Neutrophil (primary cell): Measurements from ENCODE around the gene CCT8.

Experiments used
- H3K27ac ChIP-seq: fragments of 200-600 bp; sonication (generic); 2 replicates; pipeline ENCODE4 v1.5.1; 2016; ENCODE audit warnings: mild to moderate bottlenecking, moderate library complexity
- H3K27me3 ChIP-seq: fragments of 200-600 bp; sonication (generic); 2 replicates; pipeline ENCODE4 v1.6.0; 2016; ENCODE audit warnings: mild to moderate bottlenecking
- H3K36me3 ChIP-seq: fragments of 200-600 bp; sonication (generic); 2 replicates; pipeline ENCODE4 v1.5.1; 2017
- H3K4me1 ChIP-seq, 2 experiments: fragments of 200-600 bp in 1 of 2; sonication (generic) in 1 of 2; 1 replicate in 1 of 2; 2 replicates in 1 of 2; pipeline versions ENCODE4 v1.5.1 to v1.6.1; 2013 to 2016; ENCODE audit warnings: low read depth in 1 of 2, low read length in 1 of 2, mild to moderate bottlenecking in 1 of 2, moderate library complexity in 1 of 2; ENCODE audit not compliant: control insufficient read depth in 1 of 2, insufficient read depth in 1 of 2
- H3K4me3 ChIP-seq, 2 experiments: fragments of 200-600 bp in 1 of 2; sonication (generic) in 1 of 2; 1 replicate in 1 of 2; 2 replicates in 1 of 2; pipeline ENCODE4 v1.5.1; 2013 to 2016; ENCODE audit warnings: low read depth in 1 of 2, low read length in 1 of 2, mild to moderate bottlenecking in 1 of 2, moderate library complexity in 1 of 2
- H3K9me3 ChIP-seq: fragments of 200-600 bp; sonication (generic); 2 replicates; pipeline ENCODE4 v1.5.1; 2016
- CTCF ChIP-seq: fragments of 200-600 bp; sonication (generic); IDR thresholded peaks from 2 replicates; pipeline ENCODE4 v1.5.1; 2016; ENCODE audit warnings: antibody characterized with exemption

CCT8 gene

GRCh38 chr21:29008367-29008766, 65.1 kb downstream of the CCT8 start:
- no peak for TF ChIP-seq CTCF
- Histone ChIP-seq H3K36me3 (no peaks in the 10 kb centered on the region), H3K4me3 (no peak overlapping the region), H3K9me3 (no peaks in the 10 kb centered on the region), H3K4me1 (peaks cover 2 to 3% of the 10 kb centered on the region in 2 experiments), H3K27ac (no peak overlapping the region), H3K27me3 (no peaks in the 10 kb centered on the region)

DNA sequence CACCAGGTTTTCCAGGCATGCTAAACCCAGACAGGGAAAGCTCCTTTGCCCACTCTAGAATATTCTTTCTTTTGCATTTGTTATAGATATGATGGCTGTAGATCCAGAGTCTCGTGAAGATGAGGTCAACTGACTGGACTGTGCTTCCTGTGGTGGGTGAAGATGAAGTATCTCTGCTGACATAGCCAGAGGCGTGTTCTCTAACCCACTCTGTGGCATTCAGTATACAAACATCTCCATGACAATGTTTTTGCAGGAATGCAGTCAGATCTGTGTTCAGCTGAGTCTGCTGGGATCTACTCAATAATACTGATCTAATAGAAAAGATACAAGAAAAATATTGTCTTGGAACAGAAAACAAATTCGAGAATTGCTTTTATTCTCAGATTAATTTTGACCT, 65.6 kb downstream of the CCT8 start:
- Histone ChIP-seq H3K27me3 (no peaks in the 10 kb centered on the region), H3K9me3 (no peaks in the 10 kb centered on the region), H3K27ac (no peak overlapping the region), H3K36me3 (no peaks in the 10 kb centered on the region), H3K4me3 (no peak overlapping the region), H3K4me1 (peaks cover 7 to 8% of the 10 kb centered on the region in 2 experiments)
- TF ChIP-seq CTCF: no peak

GRCh38 chr21:29007135-29007534, 66.3 kb downstream of the CCT8 start:
- Histone ChIP-seq H3K4me3 (no peak overlapping the region), H3K4me1 (peaks cover 14% of the 10 kb centered on the region in 2 experiments), H3K27ac (no peak overlapping the region), H3K9me3 (no peaks in the 10 kb centered on the region), H3K36me3 (no peaks in the 10 kb centered on the region), H3K27me3 (no peaks in the 10 kb centered on the region)
- TF ChIP-seq CTCF: no peak
